ENCODE data around the gene ZDHHC5. TPM values are rescaled to one million over a fixed set of nuclear protein-coding genes. Genes with fewer than 3 reads are reported as not detected.
A peak's percentile ranks its signal among the peaks of the same experiment; 100 is the strongest.

Gene ZDHHC5
- total and polyA plus RNA-seq, 5 donors from 2014 or later = 32.1 to 49.8 (median 34.0) TPM

GRCh38 chr11:57639321-57640067 lies 28.4 kb upstream of the ZDHHC5 start:
- ATAC-seq (ENCODE audit: low read depth in 2 of 2) (peak in 1 of 2 donors; percentile 23), DNase-seq (no peak)
- Histone ChIP-seq H3K36me3 (ENCODE audit: control insufficient read depth, insufficient read depth, low read length) (no peaks in the 10 kb centered on the region), H3K27ac (ENCODE audit: insufficient read depth, low read length, poor library complexity, severe bottlenecking) (no peak overlapping the region), H3K4me1 (ENCODE audit: control insufficient read depth, insufficient read depth, low read length, poor library complexity, severe bottlenecking) (peaks cover 20% of the 10 kb centered on the region), H3K9me3 (ENCODE audit: control insufficient read depth in 2 of 2, low read length in 2 of 2) (no peaks in the 10 kb centered on the region), H3K27me3 (ENCODE audit: control insufficient read depth, insufficient read depth, low read length) (peaks cover 4% of the 10 kb centered on the region), H3K4me3 (ENCODE audit: low read depth, low read length) (no peak overlapping the region)
- Mint-ChIP-seq H3K27ac (no peak overlapping the region), H3K4me1 (peaks cover 0 to 28% (median 6%) of the 10 kb centered on the region in 4 donors), H3K36me3 (no peaks in the 10 kb centered on the region), H3K4me3 (peak overlapping the region; percentile 76 to 91 (median 85)), H3K9me3 (no peaks in the 10 kb centered on the region), H3K27me3 (peaks cover 74% of the 10 kb centered on the region)

GRCh38 chr11:57640068-57640800 lies 27.7 kb upstream of the ZDHHC5 start:
- Mint-ChIP-seq H3K27me3 (peaks cover 74% of the 10 kb centered on the region), H3K9me3 (no peaks in the 10 kb centered on the region), H3K4me3 (peak overlapping the region; percentile 22 to 88 (median 50)), H3K27ac (no peak overlapping the region), H3K36me3 (no peaks in the 10 kb centered on the region), H3K4me1 (peaks cover 0 to 28% (median 9%) of the 10 kb centered on the region in 4 donors)
- Histone ChIP-seq H3K9me3 (ENCODE audit: control insufficient read depth in 2 of 2, low read length in 2 of 2) (no peaks in the 10 kb centered on the region), H3K27me3 (ENCODE audit: control insufficient read depth, insufficient read depth, low read length) (peaks cover 8% of the 10 kb centered on the region), H3K36me3 (ENCODE audit: control insufficient read depth, insufficient read depth, low read length) (no peaks in the 10 kb centered on the region), H3K4me1 (ENCODE audit: control insufficient read depth, insufficient read depth, low read length, poor library complexity, severe bottlenecking) (peaks cover 20% of the 10 kb centered on the region), H3K27ac (ENCODE audit: insufficient read depth, low read length, poor library complexity, severe bottlenecking) (no peak overlapping the region), H3K4me3 (ENCODE audit: low read depth, low read length) (no peak overlapping the region)
- DNase-seq (no peak), ATAC-seq (ENCODE audit: low read depth in 2 of 2) (no peak)

DNA sequence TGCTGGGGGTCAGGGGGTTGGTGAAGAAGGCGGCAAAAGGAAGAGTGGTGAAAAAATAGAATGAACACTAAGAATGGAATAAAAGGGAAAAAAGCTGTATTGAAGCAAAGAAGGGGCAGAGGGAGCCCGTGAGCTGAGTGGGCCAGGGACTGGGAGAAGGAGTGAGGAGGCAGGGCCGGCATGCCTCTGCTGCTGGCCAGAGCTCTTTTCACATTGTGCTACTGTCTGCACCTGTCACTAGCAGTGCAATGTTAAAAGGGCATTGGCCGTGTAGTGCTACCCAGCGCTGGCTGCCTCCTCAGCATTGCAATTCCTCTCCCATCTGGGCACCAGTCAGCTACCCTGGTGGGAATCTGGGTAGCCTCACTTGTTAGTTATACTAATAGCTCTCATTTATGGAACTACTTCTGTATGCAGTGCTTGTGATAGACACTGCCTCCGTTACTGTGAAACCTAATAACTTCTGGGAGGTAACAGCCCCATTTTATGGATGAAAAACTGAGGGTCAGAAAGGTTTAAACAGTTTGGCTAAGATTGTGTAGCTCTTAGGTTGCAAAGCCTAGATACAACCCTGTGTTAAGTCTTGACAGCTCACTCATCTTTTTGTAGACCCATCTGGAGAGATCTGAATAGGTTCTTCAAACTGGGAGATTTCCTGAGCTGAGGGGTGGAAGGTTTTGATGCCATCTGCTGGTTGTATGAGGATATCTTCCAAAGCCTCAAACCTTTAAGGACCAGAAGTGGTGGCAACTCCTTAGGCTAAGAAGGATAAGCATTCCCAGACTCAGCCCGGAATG lies 26.7 kb upstream of the ZDHHC5 start:
- Mint-ChIP-seq H3K27ac (no peak overlapping the region), H3K4me1 (peaks cover 0 to 28% (median 9%) of the 10 kb centered on the region in 4 donors), H3K9me3 (no peaks in the 10 kb centered on the region), H3K4me3 (peak overlapping the region in 2 of 4 donors; percentile 59 to 66), H3K27me3 (peaks cover 80% of the 10 kb centered on the region), H3K36me3 (no peaks in the 10 kb centered on the region)
- Histone ChIP-seq H3K9me3 (ENCODE audit: control insufficient read depth in 2 of 2, low read length in 2 of 2) (no peaks in the 10 kb centered on the region), H3K27me3 (ENCODE audit: control insufficient read depth, insufficient read depth, low read length) (peaks cover 15% of the 10 kb centered on the region), H3K36me3 (ENCODE audit: control insufficient read depth, insufficient read depth, low read length) (no peaks in the 10 kb centered on the region), H3K27ac (ENCODE audit: insufficient read depth, low read length, poor library complexity, severe bottlenecking) (no peak overlapping the region), H3K4me3 (ENCODE audit: low read depth, low read length) (no peak overlapping the region), H3K4me1 (ENCODE audit: control insufficient read depth, insufficient read depth, low read length, poor library complexity, severe bottlenecking) (peaks cover 20% of the 10 kb centered on the region)
- ATAC-seq (ENCODE audit: low read depth in 2 of 2) (peak; percentile 22 to 25), DNase-seq (peak in 2 of 3 donors; percentile 36 to 69)

DNA sequence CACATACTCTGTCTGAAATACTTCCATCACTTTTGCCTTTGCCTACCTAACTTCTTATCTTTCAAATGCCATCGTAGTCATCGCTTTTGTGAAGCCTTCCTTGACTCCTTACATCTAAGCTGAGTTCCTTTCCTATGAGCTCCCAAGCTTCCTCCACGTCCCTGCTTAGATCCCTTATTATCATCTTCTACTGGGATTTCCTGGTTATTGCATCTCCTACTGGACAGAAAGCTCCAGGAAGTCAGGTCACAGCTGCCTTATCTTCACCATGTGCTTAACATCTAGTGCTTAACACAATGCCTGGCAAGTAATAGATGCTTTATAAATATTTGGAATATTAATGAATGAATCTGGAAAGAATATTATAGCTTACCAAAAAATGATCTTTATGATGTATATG lies 24.1 kb upstream of the ZDHHC5 start:
- Histone ChIP-seq H3K4me3 (ENCODE audit: low read depth, low read length) (no peak overlapping the region), H3K4me1 (ENCODE audit: control insufficient read depth, insufficient read depth, low read length, poor library complexity, severe bottlenecking) (peaks cover 20% of the 10 kb centered on the region), H3K27ac (ENCODE audit: insufficient read depth, low read length, poor library complexity, severe bottlenecking) (no peak overlapping the region), H3K36me3 (ENCODE audit: control insufficient read depth, insufficient read depth, low read length) (no peaks in the 10 kb centered on the region), H3K9me3 (ENCODE audit: control insufficient read depth in 2 of 2, low read length in 2 of 2) (no peaks in the 10 kb centered on the region), H3K27me3 (ENCODE audit: control insufficient read depth, insufficient read depth, low read length) (peaks cover 30% of the 10 kb centered on the region)
- no peak for DNase-seq
- Mint-ChIP-seq H3K4me1 (peaks cover 0 to 36% (median 14%) of the 10 kb centered on the region in 4 donors), H3K27me3 (peaks cover 80% of the 10 kb centered on the region), H3K27ac (no peak overlapping the region), H3K9me3 (peaks cover 0 to 4% (median 0%) of the 10 kb centered on the region in 7 donors), H3K4me3 (no peak overlapping the region), H3K36me3 (no peaks in the 10 kb centered on the region)
- no peak for ATAC-seq (ENCODE audit: low read depth in 2 of 2)

DNA sequence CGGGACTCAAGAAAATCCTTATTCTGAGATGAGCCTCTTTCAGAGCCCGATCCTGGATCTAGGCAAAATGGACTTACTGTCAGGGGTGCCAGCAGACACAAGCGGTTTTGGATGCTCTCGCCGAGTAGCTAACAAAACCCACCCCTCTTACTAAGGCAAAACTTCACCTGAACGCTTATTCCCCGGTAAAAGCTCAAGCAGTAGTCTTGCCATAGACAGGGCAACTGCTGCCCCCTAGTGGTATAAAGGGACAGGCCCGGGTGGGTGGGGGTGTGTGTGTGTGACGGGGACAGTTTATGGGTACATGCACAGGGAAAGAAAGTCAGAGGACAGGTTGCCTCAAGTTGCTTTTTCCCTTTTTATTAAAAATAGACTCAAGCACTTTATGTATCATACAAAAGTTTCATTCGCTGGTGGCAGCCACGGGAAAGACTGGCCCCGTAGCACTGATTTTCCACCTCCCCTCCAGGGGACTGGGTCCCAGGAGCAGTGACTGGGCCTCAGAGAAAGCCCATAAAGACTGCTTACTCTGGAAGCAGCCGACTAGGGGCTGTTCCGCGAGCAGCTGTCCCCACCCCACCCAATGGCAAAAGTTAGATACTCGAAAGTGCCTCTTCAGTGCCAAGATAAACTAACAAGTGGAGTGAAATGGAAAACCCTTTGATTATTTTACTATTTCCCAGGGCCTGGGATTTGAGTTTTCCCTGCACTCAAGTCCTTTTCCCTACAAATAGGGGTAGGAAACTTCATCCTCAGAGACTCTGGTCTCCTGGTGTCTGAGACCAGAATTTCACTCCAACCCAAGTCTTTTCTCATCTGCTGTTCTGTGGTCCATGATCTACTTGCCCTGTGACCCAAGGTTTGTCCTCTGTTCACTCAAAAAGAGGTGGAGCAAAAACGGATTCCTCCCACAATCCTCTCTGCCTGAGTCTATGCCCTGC lies 22.9 kb upstream of the ZDHHC5 start:
- no peak overlapping the region for H3K27ac Mint-ChIP-seq
- peaks cover 84% of the 10 kb centered on the region for H3K27me3 Mint-ChIP-seq
- H3K36me3 Mint-ChIP-seq = no peaks in the 10 kb centered on the region

GRCh38 chr11:57645689-57646085 lies 22.2 kb upstream of the ZDHHC5 start:
- no peak for ATAC-seq (ENCODE audit: low read depth in 2 of 2)
- Histone ChIP-seq H3K27ac (ENCODE audit: insufficient read depth, low read length, poor library complexity, severe bottlenecking) (no peak overlapping the region), H3K4me1 (ENCODE audit: control insufficient read depth, insufficient read depth, low read length, poor library complexity, severe bottlenecking) (peaks cover 24% of the 10 kb centered on the region), H3K27me3 (ENCODE audit: control insufficient read depth, insufficient read depth, low read length) (peaks cover 33% of the 10 kb centered on the region), H3K36me3 (ENCODE audit: control insufficient read depth, insufficient read depth, low read length) (no peaks in the 10 kb centered on the region), H3K4me3 (ENCODE audit: low read depth, low read length) (no peak overlapping the region), H3K9me3 (ENCODE audit: control insufficient read depth in 2 of 2, low read length in 2 of 2) (no peaks in the 10 kb centered on the region)
- peaks cover 0 to 4% (median 0%) of the 10 kb centered on the region in 7 donors for H3K9me3 Mint-ChIP-seq
- DNase-seq = no peak
- peak overlapping the region in 1 of 4 donors; percentile 24 for H3K4me3 Mint-ChIP-seq
- H3K27me3 Mint-ChIP-seq = peaks cover 84% of the 10 kb centered on the region
- peaks cover 0 to 41% (median 20%) of the 10 kb centered on the region in 4 donors for H3K4me1 Mint-ChIP-seq
- no peak overlapping the region for H3K27ac Mint-ChIP-seq
- no peaks in the 10 kb centered on the region for H3K36me3 Mint-ChIP-seq

More for the DNA sequence above, 22.9 kb upstream of the ZDHHC5 start:
- Histone ChIP-seq H3K27ac (ENCODE audit: insufficient read depth, low read length, poor library complexity, severe bottlenecking) (no peak overlapping the region), H3K9me3 (ENCODE audit: control insufficient read depth in 2 of 2, low read length in 2 of 2) (no peaks in the 10 kb centered on the region), H3K4me3 (ENCODE audit: low read depth, low read length) (no peak overlapping the region), H3K27me3 (ENCODE audit: control insufficient read depth, insufficient read depth, low read length) (peaks cover 33% of the 10 kb centered on the region), H3K4me1 (ENCODE audit: control insufficient read depth, insufficient read depth, low read length, poor library complexity, severe bottlenecking) (peaks cover 22% of the 10 kb centered on the region), H3K36me3 (ENCODE audit: control insufficient read depth, insufficient read depth, low read length) (no peaks in the 10 kb centered on the region)
- DNase-seq = peak; percentile 75 to 85 (median 83)
- peak; percentile 78 to 79 for ATAC-seq (ENCODE audit: low read depth in 2 of 2)
- H3K4me3 Mint-ChIP-seq = no peak overlapping the region
- peaks cover 0 to 38% (median 18%) of the 10 kb centered on the region in 4 donors for H3K4me1 Mint-ChIP-seq
- peaks cover 0 to 4% (median 0%) of the 10 kb centered on the region in 7 donors for H3K9me3 Mint-ChIP-seq

Data from CD4-positive, CD25-positive, alpha-beta regulatory T cell (primary cell).